ENCODE measurements around the gene OLFML2B. TPM values are rescaled to one million over a fixed set of nuclear protein-coding genes. Genes with fewer than 3 reads are reported as not detected.
A peak's percentile ranks its signal among the peaks of the same experiment; 100 is the strongest.

The OLFML2B gene
- total and polyA plus RNA-seq, 2 of the 4 experiments (the other 2 are of a cell fraction), result 0.36 to 0.74 TPM

- Histone ChIP-seq H2BK5ac (ENCODE audit: low read depth, low read length, poor library complexity, severe bottlenecking) (no peak overlapping the region), H2AK9ac (replicated peaks; ENCODE audit: low read depth, low read length, poor library complexity) (no peak overlapping the region), H3K4me3 (ENCODE audit: insufficient read depth, low read depth, low read length) (no peak overlapping the region), H2AFZ (replicated peaks; ENCODE audit: low read length, poor library complexity) (no peak overlapping the region), H4K91ac (ENCODE audit: insufficient read depth, low read depth, low read length) (no peak overlapping the region), H3K23ac (ENCODE audit: low read depth, low read length) (no peak overlapping the region), H4K5ac (ENCODE audit: low read depth, low read length) (no peak overlapping the region), H2BK120ac (ENCODE audit: low read depth, low read length) (no peak overlapping the region), H3K9ac (ENCODE audit: low read depth, low read length) (no peak overlapping the region), H3K9me3 (ENCODE audit: control insufficient read depth, insufficient read depth, low read length) (no peaks in the 10 kb centered on the region), H2AK5ac (ENCODE audit: low read depth, low read length) (no peak overlapping the region), H3K4me1 (ENCODE audit: control insufficient read depth, insufficient read depth, low read length) (no peaks in the 10 kb centered on the region; the same call in 1 of the 2 replicates), H3K79me1 (ENCODE audit: low read depth in 1 of 2, low read length in 2 of 2) (no peaks in the 10 kb centered on the region), H2BK20ac (ENCODE audit: low read depth, low read length) (no peak overlapping the region), H4K20me1 (ENCODE audit: insufficient read depth, low read length) (no peaks in the 10 kb centered on the region), H3K14ac (replicated peaks; ENCODE audit: low read depth, low read length) (no peak overlapping the region), H3K18ac (ENCODE audit: low read depth, low read length) (no peak overlapping the region), H3K4ac (ENCODE audit: low read depth, low read length) (no peak overlapping the region), H3K27ac (ENCODE audit: insufficient read depth, low read length) (no peak overlapping the region), H3K27me3 (ENCODE audit: control insufficient read depth, insufficient read depth, low read length) (peaks cover 4% of the 10 kb centered on the region), H3K4me2 (ENCODE audit: low read depth, low read length) (no peak overlapping the region), H2BK15ac (ENCODE audit: low read depth, low read length) (no peak overlapping the region), H3K9me1 (ENCODE audit: insufficient read depth, low read length) (peaks cover 3% of the 10 kb centered on the region; the same call in 1 of the 2 replicates), H3K56ac (ENCODE audit: extremely low read depth, insufficient read depth, low read length) (no peak overlapping the region), H3K36me3 (ENCODE audit: control insufficient read depth, insufficient read depth, low read length) (no peaks in the 10 kb centered on the region), H4K8ac (ENCODE audit: low read depth in 2 of 2, low read length in 2 of 2) (no peak overlapping the region)
- ATAC-seq (ENCODE audit: low read depth) (peak; percentile 27; the same call in 1 of the 2 replicates), DNase-seq (no peak)
- CTCF ChIA-PET, result interaction anchor here (0.6 to 1.6 kb wide), 3 partner anchors 12 to 219 kb away, joined by 3 to 6 read pairs (median 4); partner anchors contain the start of gene OLFML2B
- no peak for TF ChIP-seq CEBPB (IDR thresholded peaks at IDR 0.05; ENCODE audit: low read depth, low read length)
- no peak for TF ChIP-seq POLR2A (IDR thresholded peaks at IDR 0.05; ENCODE audit: low read depth, low read length)
- TF ChIP-seq RFX5 (IDR thresholded peaks at IDR 0.05; ENCODE audit: low read depth, low read length), result no peak
- TF ChIP-seq BHLHE40 (IDR thresholded peaks at IDR 0.05; ENCODE audit: low read depth, low read length), result no peak
- TF ChIP-seq MXI1 (IDR thresholded peaks at IDR 0.05; ENCODE audit: borderline replicate concordance, low read depth, low read length), result no peak
- no peak for TF ChIP-seq ELK1 (IDR thresholded peaks at IDR 0.05; ENCODE audit: borderline replicate concordance, low read depth, low read length)
- no peak for TF ChIP-seq MAFK (IDR thresholded peaks at IDR 0.05; ENCODE audit: low read depth, low read length)
- POLR2A ChIA-PET (ENCODE audit: unreplicated experiment), result no interaction called here
- in situ Hi-C loops (cut with MboI; ENCODE audit: low sequenced_read_pairs), result no loop called here
- no CpG with 5 or more reads among the region's 9 CpGs for WGBS, 2 experiments (ENCODE audit: extremely low coverage in 2 of 2, insufficient read length in 1 of 2)
- intact Hi-C loops (cut with micrococcal nuclease), result no loop called here
- dilution Hi-C loops (cut with HindIII; ENCODE audit: low sequenced_read_pairs, unreplicated experiment), result no loop called here
- no TSS peak for BruUV-seq (replicated peaks)
Observed at GRCh38 chr1:162011337-162012012, 12.2 kb downstream of the OLFML2B start.

All from IMR-90 (cell line).